EL (cell line): ENCODE measurements around the gene PGLYRP2.
"Not testable (repeated sequence)": the region's sequence is repeated elsewhere in the genome, so short reads cannot be mapped to it uniquely, and the experiment has no call there.

Source experiments
- DNase-seq: peaks from one replicate; pipeline ENCODE4 v3.0.0-alpha.2; 2016

PGLYRP2 gene

DNA sequence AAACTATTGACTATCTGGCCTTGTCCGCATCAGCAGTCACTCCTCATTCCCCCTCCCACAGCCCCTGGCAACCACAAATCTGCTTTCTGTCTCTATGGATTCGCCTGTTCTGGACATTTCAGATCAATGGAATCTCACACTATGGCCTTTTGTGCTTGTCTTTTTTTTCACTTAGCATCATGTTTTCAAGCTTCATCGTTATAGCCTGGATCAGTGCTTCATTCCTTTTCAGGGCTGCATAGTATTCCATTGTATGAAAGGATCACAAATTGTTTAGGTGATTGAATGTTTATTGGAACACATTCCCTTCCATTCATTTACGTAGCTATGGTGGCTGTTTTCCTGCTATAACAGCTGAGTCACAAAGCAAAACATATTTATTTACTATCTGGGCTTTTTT lies 7.7 kb upstream of the PGLYRP2 start:
- DNase-seq = no peak

DNA sequence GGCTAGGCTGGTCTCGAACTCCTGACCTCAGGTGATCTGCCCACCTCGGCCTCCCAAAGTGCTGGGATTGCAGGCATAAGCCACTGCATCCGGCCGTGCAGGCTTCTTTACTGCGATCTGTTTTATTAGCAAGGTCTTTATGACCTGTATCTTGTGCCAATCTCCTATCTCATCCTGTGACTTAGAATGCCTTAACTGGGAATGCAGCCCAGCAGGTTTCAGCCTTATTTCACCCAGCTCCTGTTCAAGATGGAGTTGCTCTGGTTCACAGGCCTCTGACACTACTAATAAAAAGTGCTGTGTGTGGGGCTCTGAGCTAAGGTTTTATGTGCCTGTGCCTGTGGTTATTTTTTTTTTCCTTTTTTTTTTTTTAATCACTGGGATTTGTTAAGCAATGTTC lies 6.5 kb upstream of the PGLYRP2 start:
- DNase-seq = not testable (repeated sequence)

DNA sequence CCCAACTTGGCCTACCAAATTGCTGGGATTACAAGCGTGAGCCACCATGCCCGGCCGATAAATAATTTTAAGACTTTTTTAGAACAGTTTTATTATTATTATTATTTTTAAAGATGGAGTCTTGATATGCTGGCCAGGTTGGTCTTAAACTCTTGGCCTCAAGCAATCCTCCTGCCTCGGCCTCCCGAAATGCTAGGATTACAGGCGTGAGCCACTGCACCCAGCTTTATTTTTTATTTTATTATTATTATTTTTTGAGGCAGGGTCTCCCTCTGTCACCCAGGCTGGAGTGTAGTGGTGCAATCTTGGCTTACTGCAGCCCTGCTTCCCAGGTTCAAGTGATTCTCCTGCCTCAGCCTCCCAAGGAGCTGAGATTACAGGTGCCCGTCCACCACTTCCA lies 1.7 kb upstream of the PGLYRP2 start:
- not testable (repeated sequence) for DNase-seq

- DNase-seq = no peak
Observed at GRCh38 chr19:15476325-15476724, 3.0 kb downstream of the PGLYRP2 start.

GRCh38 chr19:15475611-15476010 lies 3.7 kb downstream of the PGLYRP2 start:
- DNase-seq = no peak

DNA sequence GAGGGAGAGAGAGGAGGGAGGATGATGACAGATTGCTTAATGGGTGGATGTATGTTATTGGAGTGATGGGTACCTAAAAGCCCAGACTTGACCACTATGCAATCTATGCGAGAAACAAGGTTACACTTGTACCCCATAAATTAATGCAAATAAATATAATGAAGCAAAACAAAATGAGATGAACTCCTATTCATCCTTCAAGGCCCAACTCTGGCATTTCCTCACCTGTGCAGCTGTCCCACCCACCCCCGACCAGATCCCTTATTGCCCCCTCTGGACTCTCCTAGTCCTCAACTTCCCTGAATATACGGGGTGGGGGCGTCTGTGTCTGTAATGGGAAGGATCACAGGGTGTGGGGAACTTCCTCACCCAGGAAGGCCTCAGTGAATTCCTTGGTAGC lies 4.1 kb downstream of the PGLYRP2 start:
- DNase-seq = no peak

- not testable (repeated sequence) for DNase-seq
Observed at GRCh38 chr19:15473821-15474220, 5.5 kb downstream of the PGLYRP2 start.

GRCh38 chr19:15471639-15472101 lies 7.6 kb downstream of the PGLYRP2 start:
- DNase-seq = no peak

GRCh38 chr19:15469513-15470297 lies 9.6 kb downstream of the PGLYRP2 start:
- DNase-seq = no peak

- no peak for DNase-seq
Observed at GRCh38 chr19:15468675-15469512, 10.4 kb downstream of the PGLYRP2 start.

DNA sequence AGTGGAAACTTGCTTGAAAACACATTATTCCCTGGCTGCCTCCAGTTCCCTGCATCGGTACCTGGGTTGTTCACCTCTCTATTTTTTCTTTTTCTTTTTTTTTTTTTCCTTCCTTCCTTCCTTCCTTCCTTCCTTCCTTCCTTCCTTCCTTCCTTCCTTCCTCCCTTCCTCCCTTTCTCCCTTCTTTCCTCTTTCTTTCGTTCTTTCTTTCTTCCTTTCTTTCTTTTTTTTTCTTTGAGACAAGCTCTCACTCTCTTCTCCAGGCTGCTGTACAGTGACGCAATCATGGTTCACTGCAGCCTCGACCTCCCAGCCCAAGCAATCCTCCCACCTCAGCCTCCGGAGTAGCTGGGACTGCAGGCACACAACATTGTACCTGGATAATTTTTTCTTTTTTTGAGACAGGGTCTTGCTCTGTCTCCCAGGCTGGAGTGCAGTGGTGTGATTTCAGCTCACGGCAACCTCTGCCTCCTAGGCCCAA lies 11.5 kb downstream of the PGLYRP2 start:
- no peak for DNase-seq

- DNase-seq = peak; percentile 43
Observed at GRCh38 chr19:15466851-15467733, 12.2 kb downstream of the PGLYRP2 start.

DNA sequence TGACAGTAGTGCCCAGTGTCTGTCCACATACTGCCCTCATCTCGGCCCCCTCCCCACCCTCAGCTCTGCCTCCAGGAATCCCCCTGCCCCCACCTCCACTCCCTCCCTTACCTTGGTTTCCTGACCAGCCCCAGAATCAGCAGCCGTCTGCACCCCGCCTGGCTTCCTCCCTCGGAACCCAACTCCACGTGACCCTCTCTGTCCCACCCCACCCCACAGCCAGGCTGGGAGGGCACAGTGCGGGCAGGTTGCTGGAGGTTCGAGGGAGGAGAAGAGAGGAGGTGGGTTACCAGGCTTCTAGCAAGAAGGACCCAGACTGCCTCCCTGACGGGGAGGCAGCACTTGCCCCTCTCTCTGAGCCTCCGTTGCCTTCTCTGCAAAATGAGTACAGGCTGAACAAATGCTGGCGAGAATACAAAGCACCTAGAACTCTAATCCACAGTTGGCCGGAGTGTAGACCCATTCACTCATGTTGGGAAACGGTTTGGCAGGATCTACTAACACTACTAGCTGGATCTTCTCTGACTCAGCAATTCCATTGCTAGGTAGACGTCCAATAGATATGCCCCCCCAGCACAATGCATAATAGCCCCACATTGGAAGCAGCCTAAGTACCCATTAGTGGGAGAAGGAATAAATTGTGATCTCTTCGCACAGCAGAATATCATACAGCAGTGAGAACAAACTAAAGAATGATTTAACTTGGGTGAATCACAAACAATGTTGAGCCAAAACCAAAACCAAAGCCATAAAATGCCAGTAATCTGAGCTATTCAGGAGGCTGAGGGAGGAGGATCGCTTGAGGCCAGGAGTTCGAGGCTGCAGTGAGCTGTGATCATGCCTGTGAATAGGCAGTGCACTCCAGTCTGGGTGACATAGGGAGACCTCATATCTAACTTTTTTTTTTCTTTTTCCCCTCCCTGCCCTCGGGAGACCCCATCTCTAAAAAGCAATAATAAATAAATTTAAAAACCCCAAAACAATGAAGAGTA lies 14.6 kb downstream of the PGLYRP2 start, which contains the start of gene RASAL3:
TSS of gene RASAL3 (minus strand) at position 151 of the 992 bp plus-strand sequence. CDS start 186 bp downstream, outside the sequence.
- DNase-seq = no peak

DNA sequence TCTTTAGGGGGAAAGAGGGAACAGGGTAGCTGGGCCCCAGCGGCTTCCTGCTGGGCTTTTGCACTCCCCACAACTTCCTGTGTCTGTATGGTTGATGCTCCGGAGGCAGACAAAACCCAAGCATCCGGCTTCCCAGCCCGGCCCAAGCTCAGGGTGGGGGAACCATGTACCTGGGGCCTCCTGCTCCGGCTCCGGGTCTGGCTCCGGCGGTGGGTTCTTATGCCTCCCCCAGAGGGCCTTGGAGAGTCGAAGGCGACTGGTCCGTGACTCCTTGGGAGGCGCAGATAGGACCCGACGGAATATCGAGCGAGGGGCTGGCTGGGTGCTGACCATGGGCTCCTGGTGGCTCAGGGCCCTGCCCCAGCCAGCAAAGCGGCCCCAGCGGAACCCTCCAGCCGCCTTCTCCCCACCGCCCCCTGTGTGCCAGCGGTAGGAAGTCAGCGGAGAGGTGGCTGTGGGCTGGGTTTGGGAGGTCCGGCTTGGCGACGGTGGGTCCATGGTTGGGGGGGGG lies 15.4 kb downstream of the PGLYRP2 start:
- DNase-seq = no peak

DNA sequence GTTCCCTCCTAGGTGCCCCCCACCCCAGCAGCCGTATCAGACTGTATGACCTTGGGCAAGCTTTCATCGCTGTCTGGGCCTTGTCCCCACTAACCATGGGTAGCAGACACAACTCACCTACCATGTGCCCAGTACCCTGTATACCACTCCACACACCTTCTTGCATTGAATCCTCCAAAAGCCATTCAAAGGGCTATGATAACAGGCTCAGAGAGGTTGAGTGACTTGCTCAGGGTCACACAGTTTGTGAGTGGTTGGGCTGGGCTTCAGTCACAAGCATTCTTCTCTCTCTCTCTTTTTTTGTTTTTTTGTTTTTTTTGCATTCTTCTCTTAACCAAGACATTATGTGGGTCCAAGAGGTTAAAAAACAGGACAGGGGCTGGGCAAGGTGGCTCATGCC lies 17.6 kb downstream of the PGLYRP2 start:
- no peak for DNase-seq

- no peak for DNase-seq
Observed at GRCh38 chr19:15457701-15458484, 21.4 kb downstream of the PGLYRP2 start.

GRCh38 chr19:15456871-15457700 lies 22.2 kb downstream of the PGLYRP2 start:
- DNase-seq = no peak

DNA sequence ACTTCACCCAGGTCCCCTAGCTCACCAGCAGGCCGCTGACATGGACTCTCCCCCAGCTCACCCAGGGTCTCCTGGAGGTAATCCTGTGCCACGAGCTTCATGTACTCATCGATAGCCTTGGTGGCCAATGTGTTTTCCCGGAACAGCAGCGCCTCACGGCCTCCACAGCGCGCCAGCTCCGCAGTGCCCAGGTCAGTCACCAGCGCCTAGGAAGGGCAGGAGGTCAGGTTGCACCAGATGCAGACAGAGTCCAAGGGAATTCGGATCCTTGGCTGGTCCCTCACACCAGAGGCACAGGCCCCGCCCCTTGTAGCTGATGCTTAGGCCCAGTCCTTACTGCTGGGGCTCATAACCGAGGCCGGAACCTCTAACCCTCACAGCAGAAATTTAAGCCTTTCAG lies 22.9 kb downstream of the PGLYRP2 start:
- DNase-seq = no peak

DNA sequence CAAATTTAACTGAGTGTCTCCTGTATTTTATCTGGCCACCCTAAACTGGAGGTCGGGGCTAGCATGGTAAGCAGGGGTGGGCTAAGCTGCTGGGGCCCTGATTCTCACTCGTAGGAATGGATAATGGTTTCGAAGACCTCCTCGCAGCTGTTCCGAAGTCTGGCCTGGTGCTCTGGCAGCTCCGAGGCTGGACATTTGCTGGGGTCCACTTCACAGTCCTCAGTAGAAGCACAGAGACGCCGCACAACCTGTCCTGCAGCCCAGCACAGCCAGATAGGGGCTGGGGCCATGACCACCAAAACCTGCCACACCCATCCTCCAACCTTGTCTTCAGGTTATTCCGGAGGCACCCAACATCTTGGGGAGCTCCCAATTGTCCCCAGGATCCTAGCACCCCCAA lies 23.3 kb downstream of the PGLYRP2 start:
- no peak for DNase-seq
